ENCODE results near the gene RIMKLB.
"Not testable (repeated sequence)": the region's sequence is repeated elsewhere in the genome, so short reads cannot be mapped to it uniquely, and the experiment has no call there.

GRCh38 chr12:8760076-8760475 lies 62.3 kb downstream of the RIMKLB start:
- TF ChIP-seq YY1 (IDR thresholded peaks at IDR 0.05; ENCODE audit: extremely low read depth, insufficient replicate concordance, low read depth, low read length); SP1 (IDR thresholded peaks at IDR 0.05; ENCODE audit: low read depth); EZH2phosphoT487 (IDR thresholded peaks at IDR 0.05; ENCODE audit: borderline replicate concordance); POLR2AphosphoS5 (IDR thresholded peaks at IDR 0.05; ENCODE audit: low read depth, low read length); EZH2 (IDR thresholded peaks at IDR 0.05); SIN3A (IDR thresholded peaks at IDR 0.05; ENCODE audit: low read depth); CTCF (IDR thresholded peaks at IDR 0.05 in 2 of 3, conservative IDR thresholded peaks at IDR 0.05 in 1 of 3; ENCODE audit: borderline replicate concordance in 1 of 3, insufficient read depth in 1 of 3, low read depth in 2 of 3, low read length in 2 of 3); POLR2A (IDR thresholded peaks at IDR 0.05; ENCODE audit: borderline replicate concordance, extremely low read depth, insufficient read depth, insufficient read length); CEBPB (IDR thresholded peaks at IDR 0.05; ENCODE audit: low read depth); MAX (IDR thresholded peaks at IDR 0.05); ZNF274 (IDR thresholded peaks at IDR 0.05; ENCODE audit: low read depth, low read length); ATF3 (IDR thresholded peaks at IDR 0.05): not testable (repeated sequence)

Data from HCT116 (cell line).